Prostate gland (tissue), 2 donors: ENCODE results near the gene FRRS1.
"Not testable (repeated sequence)": the region's sequence is repeated elsewhere in the genome, so short reads cannot be mapped to it uniquely, and the experiment has no call there.

Source experiments
- POLR2A ChIP-seq: fragments of 450-650 bp; IDR thresholded peaks from one replicate; pipeline ENCODE4 v1.6.1; 2016; ENCODE audit warnings: antibody characterized with exemption, mild to moderate bottlenecking
- TF ChIP-seq, protein P1 (sequence below), 4 experiments: fragments of 200-600 bp in 2 of 4; fragments of 450-650 bp in 2 of 4; sonication (generic) in 2 of 4; IDR thresholded peaks; 1 replicate in 3 of 4; 2 replicates in 1 of 4; pipeline ENCODE4 v1.5.1; 2016 to 2019; ENCODE audit warnings: antibody characterized with exemption in 4 of 4, mild to moderate bottlenecking in 2 of 4, moderate library complexity in 2 of 4

DNA sequence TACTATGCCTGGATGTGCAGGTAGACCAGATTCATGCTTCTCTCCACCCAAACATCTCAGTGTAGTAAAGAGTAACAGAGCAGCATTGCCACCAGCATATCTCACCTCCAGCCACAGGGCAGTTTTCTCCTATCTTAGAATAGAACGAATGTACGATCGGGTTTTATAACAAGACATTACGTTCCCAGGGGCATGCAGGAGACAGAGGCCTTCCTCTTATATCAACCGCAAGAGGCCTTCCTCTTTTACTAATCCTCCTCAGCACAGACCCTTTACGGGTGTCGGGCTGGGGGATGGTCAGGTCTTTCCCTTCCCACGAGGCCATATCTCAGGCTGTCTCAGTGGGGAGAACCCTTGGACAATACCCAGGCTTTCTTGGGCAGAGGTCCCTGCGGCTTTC, 27.4 kb upstream of the FRRS1 start:
- TF ChIP-seq, protein P1, sequence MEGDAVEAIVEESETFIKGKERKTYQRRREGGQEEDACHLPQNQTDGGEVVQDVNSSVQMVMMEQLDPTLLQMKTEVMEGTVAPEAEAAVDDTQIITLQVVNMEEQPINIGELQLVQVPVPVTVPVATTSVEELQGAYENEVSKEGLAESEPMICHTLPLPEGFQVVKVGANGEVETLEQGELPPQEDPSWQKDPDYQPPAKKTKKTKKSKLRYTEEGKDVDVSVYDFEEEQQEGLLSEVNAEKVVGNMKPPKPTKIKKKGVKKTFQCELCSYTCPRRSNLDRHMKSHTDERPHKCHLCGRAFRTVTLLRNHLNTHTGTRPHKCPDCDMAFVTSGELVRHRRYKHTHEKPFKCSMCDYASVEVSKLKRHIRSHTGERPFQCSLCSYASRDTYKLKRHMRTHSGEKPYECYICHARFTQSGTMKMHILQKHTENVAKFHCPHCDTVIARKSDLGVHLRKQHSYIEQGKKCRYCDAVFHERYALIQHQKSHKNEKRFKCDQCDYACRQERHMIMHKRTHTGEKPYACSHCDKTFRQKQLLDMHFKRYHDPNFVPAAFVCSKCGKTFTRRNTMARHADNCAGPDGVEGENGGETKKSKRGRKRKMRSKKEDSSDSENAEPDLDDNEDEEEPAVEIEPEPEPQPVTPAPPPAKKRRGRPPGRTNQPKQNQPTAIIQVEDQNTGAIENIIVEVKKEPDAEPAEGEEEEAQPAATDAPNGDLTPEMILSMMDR (IDR thresholded peaks at IDR 0.05) = not testable (repeated sequence)
- TF ChIP-seq POLR2A = not testable (repeated sequence)
